Psoas muscle (tissue), 8 donors: ENCODE results near the gene PPP2R3B. TPM values are rescaled to one million over a fixed set of nuclear protein-coding genes. Genes with fewer than 3 reads are reported as not detected.

Source experiments
- ATAC-seq, 4 donors: fragments of 200-7000 bp; cut with Tn5 transposase; one replicate each; pipeline ENCODE4 v1.9.1; 2020; ENCODE audit warnings: moderate library complexity in 3 of 4, mild to moderate bottlenecking in 2 of 4
- DNase-seq, 2 donors: peaks; one replicate each; pipeline ENCODE4 v3.0.0-alpha.2; 2020
- H3K27ac ChIP-seq: fragments of 200-600 bp; one replicate; pipeline ENCODE4 v1.8.0; 2022
- H3K27me3 ChIP-seq, 3 donors: fragments of 200-600 bp in 1 of 3; one replicate each; pipeline versions ENCODE4 v1.6.1 to v1.8.0; 2013 to 2022; ENCODE audit warnings: low read length in 2 of 3, mild to moderate bottlenecking in 2 of 3, moderate library complexity in 1 of 3; ENCODE audit not compliant: insufficient read depth in 3 of 3
- H3K36me3 ChIP-seq, 2 donors: fragments of 200-600 bp in 1 of 2; one replicate each; pipeline versions ENCODE4 v1.6.1 to v1.8.0; 2013 to 2022; ENCODE audit warnings: low read depth in 1 of 2, mild to moderate bottlenecking in 1 of 2, moderate library complexity in 1 of 2; ENCODE audit not compliant: insufficient read depth in 1 of 2
- H3K4me1 ChIP-seq: fragments of 200-600 bp; one replicate; pipeline ENCODE4 v1.8.0; 2022
- H3K4me3 ChIP-seq: fragments of 200-600 bp; one replicate; pipeline ENCODE4 v1.8.0; 2022; ENCODE audit warnings: mild to moderate bottlenecking
- H3K9me3 ChIP-seq: fragments of 200-600 bp; one replicate; pipeline ENCODE4 v1.8.0; 2022
- WGBS, 3 donors: extraction: QIAGEN DNeasy Blood & Tissue Kit; methylation state at CpG; one replicate each; pipeline versions ENCODE4 v1.1.6 to v1.1.7; 2013; 5-methylcytosine and 5-hydroxymethylcytosine counted together
- intact Hi-C, 2 donors: fragments of 100-400 bp; cut with DNase I; formaldehyde crosslinking; loops; one replicate each; pipeline versions ENCODE4 v1.11.0 to v1.14.2; 2022
- polyA plus RNA-seq, 3 donors: library from polyadenylated mRNA; stranded (reverse); fragments of 200-250 nt; gene quantifications; one replicate each; pipeline ENCODE4 v1.2.3, GENCODE V29; 2013
- total RNA-seq, 4 donors: library from RNA; stranded (reverse); fragmentation: NEBNext Ultra II Directional in 2 of 4; extraction: Animal tissue kit (Norgen Biotek cat#: 25700) in 2 of 4; gene quantifications; one replicate each; pipeline versions ENCODE4 v1.2.1 to v1.2.4, GENCODE V29; 2021 to 2023
- TF ChIP-seq, protein P1 (sequence below): fragments of 200-600 bp; IDR thresholded peaks from one replicate; pipeline ENCODE4 v1.8.0; 2022; ENCODE audit warnings: antibody characterized with exemption
- donor health status: healthy with polysubstance abuse.
- donor health status: DM: no; HTN: no; CAD: no; lungs with moderate emphysema.
- donor health status: Bipolar disorder and iron deficiency.
- donor health status: healthy.
- donor health status: DM: yes; HTN: yes; CAD: no.
- donor health status: DM: no; HTN: no; CAD: no.
- donor health status: DM: no; HTN: no; CAD: no.
- donor health status: DM: yes; HTN: yes; CAD: no.

Gene PPP2R3B
- total and polyA plus RNA-seq, 7 donors: 32.3 to 156 (median 77.2) TPM

DNA sequence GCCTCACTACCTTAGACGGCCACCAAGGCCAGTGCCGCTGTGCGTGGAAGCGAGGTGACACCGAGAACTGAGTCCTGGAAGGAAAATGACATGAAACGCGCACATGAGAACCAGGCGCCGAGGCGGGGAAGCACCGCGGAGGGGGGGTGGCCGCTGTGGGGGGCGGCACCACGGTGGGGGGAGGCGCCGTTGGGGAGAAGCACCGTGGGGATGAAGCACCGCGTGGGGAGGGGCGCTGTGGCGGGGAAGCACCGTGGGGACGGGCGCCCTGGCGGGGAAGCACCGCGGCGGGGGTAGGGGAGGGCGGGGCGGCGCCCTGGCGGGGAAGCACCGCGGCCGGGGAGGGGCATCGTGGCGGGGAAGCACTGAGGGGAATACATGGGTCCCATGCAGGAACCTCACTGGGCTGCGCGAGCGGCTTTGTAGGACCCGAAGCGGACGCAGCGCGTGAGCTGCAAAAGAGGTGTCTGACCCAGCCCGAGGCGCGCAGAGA lies 28.0 kb downstream of the PPP2R3B start:
- DNase-seq (peak in 1 of 2 donors; percentile 26), ATAC-seq (no peak)
- intact Hi-C loops: no loop called here
- no peaks in the 10 kb centered on the region for H3K27me3 ChIP-seq
- WGBS, 3 donors: 91 to 93% (median 93%) methylated on average over 28 to 47 of the region's 49 CpGs
- no peak overlapping the region for H3K27ac ChIP-seq
- H3K36me3 ChIP-seq: peaks cover 5 to 35% of the 10 kb centered on the region in 2 donors
- H3K4me1 ChIP-seq: no peaks in the 10 kb centered on the region
- peaks cover 4% of the 10 kb centered on the region for H3K9me3 ChIP-seq
- TF ChIP-seq, protein P1, sequence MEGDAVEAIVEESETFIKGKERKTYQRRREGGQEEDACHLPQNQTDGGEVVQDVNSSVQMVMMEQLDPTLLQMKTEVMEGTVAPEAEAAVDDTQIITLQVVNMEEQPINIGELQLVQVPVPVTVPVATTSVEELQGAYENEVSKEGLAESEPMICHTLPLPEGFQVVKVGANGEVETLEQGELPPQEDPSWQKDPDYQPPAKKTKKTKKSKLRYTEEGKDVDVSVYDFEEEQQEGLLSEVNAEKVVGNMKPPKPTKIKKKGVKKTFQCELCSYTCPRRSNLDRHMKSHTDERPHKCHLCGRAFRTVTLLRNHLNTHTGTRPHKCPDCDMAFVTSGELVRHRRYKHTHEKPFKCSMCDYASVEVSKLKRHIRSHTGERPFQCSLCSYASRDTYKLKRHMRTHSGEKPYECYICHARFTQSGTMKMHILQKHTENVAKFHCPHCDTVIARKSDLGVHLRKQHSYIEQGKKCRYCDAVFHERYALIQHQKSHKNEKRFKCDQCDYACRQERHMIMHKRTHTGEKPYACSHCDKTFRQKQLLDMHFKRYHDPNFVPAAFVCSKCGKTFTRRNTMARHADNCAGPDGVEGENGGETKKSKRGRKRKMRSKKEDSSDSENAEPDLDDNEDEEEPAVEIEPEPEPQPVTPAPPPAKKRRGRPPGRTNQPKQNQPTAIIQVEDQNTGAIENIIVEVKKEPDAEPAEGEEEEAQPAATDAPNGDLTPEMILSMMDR: no peak
- H3K4me3 ChIP-seq: no peak overlapping the region

DNA sequence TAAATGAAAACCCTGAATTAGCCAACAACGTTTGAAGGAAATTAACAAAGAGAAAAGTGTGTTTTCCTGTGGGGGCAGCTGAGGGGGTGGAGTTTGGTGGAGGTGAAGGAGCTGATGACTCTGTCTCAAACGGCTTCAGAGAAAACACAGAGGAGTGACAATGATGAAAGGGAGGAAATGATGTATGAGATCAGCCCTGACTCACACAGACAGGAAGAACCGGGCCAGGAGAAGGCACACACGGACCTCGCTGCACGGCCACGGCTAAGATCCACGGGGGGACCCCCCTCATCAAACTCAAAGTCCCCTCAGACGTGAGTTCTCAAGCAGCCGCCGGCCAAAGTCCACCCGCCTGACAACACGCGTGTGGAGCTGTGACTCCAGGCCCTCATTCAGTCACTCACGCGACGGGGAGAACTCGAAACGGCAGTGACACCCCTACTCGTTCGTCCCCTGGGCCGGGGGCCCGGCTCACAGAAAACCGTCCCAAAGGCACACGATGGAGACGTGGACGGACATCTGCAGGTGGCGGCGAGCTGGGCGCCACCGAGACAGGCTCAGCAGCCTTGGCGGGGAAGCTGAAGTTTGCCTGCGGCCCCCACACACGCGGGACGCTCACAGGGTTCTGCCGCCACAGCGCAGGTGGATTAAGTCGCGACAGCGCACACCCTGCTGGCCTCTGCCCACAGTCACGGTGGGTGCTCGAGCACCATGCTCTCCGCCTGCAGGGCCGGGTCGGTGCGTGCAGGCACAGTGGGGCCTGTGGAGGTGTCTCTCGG lies 28.8 kb downstream of the PPP2R3B start:
- 87 to 90% (median 88%) methylated on average over 48 of the region's 48 CpGs for WGBS, 3 donors
- ATAC-seq (peak in 2 of 4 donors; percentile 29 to 36), DNase-seq (peak in 1 of 2 donors; percentile 52)
- Histone ChIP-seq H3K27ac (no peak overlapping the region), H3K36me3 (peaks cover 5 to 35% of the 10 kb centered on the region in 2 donors), H3K9me3 (peaks cover 4% of the 10 kb centered on the region), H3K4me3 (no peak overlapping the region), H3K4me1 (no peaks in the 10 kb centered on the region), H3K27me3 (no peaks in the 10 kb centered on the region)
- TF ChIP-seq, protein P1: no peak
- intact Hi-C loops: no loop called here

DNA sequence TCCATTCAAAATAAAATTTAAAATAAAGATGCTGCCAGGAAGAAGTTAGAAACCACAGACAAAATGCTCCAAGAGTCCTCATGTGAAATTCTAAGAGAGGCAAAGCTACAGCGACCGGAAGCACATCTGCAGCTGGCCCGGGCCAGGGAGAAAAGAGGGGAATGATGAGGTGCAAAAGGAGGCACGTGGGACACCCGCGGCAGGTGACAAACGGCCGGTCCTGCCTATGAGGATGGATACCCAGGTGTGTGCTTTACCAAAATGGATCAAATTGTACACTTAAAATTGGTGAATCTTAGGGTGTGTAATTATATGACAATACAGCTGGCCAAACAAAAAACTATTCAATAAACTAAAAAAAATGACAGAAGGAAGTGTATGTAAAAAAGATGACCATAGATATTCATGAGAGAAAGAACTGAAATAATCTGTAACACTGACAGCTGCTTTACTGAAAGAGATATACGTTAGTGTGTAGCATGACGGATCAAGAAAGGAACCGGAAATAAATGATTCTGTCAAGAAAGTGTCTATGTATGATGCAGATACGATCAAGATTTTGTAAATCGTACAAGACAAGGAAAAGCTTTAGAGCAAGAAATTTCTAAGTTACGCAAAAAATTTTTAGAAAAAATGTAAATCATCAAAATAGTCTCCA lies 29.5 kb downstream of the PPP2R3B start:
- ATAC-seq: no peak
- H3K27me3 ChIP-seq: no peaks in the 10 kb centered on the region
- H3K9me3 ChIP-seq: peaks cover 4% of the 10 kb centered on the region
- WGBS, 3 donors: 77 to 88% (median 78%) methylated on average over 14 of the region's 14 CpGs
- no peak overlapping the region for H3K27ac ChIP-seq
- peaks cover 5 to 35% of the 10 kb centered on the region in 2 donors for H3K36me3 ChIP-seq
- intact Hi-C loops: no loop called here
- TF ChIP-seq, protein P1: no peak
- DNase-seq: peak in 1 of 2 donors; percentile 34
- H3K4me3 ChIP-seq: no peak overlapping the region
- H3K4me1 ChIP-seq: no peaks in the 10 kb centered on the region

DNA sequence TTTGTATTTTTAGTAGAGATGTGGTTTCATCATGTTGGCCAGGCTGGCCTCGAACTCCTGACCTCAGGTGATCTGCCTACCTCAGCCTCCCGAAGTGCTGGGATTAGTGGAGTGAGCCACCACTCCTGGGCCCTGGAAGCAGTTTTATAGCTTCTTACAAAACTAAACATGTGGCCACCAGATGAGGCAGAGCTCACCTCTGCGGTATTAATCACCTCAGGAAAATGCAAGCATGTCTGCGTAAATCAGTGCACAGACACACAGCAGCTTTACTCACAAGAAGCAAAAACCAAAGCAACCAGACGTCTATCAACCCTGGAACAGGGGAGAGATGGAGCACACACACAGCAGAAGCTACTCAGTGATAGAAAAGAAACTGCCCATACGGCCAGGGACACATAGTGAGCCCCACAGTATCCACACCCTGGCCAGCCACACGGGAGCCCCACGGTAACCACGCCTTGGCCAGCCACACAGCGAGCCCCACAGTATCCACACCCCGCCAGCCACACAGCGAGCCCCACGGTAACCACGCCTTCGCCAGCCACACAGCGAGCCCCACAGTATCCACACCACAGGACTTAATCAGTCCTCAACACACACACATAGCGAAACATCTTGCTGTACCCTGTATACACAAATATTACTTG lies 30.2 kb downstream of the PPP2R3B start:
- peak in 2 of 4 donors; percentile 17 to 29 for ATAC-seq
- DNase-seq: peak in 1 of 2 donors; percentile 28
- no peak overlapping the region for H3K27ac ChIP-seq

More for the DNA sequence above, 30.2 kb downstream of the PPP2R3B start:
- WGBS, 3 donors: 87% methylated on average over 17 of the region's 17 CpGs
- no peaks in the 10 kb centered on the region for H3K27me3 ChIP-seq
- peaks cover 4% of the 10 kb centered on the region for H3K9me3 ChIP-seq
- H3K4me3 ChIP-seq: no peak overlapping the region
- TF ChIP-seq, protein P1: no peak
- no peaks in the 10 kb centered on the region for H3K4me1 ChIP-seq
- H3K36me3 ChIP-seq: peaks cover 5 to 35% of the 10 kb centered on the region in 2 donors
- intact Hi-C loops: no loop called here
